ENCODE measurements around the gene EIF3F.

GRCh38 chr11:8017894-8018483, 30.9 kb downstream of the EIF3F start:
- no peak for TF ChIP-seq POLR2A (IDR thresholded peaks at IDR 0.05)
- TF ChIP-seq CTCF (IDR thresholded peaks at IDR 0.05) = no peak
- no peak for TF ChIP-seq POLR2AphosphoS5 (IDR thresholded peaks at IDR 0.05)

Measured in stomach (tissue), 4 donors.